ENCODE results near the gene BLVRA.

GRCh38 chr7:43716598-43716997 is 41.9 kb upstream of the BLVRA start:
- TF ChIP-seq CTCF (IDR thresholded peaks at IDR 0.05) (no peak), POLR2A (IDR thresholded peaks at IDR 0.05) (no peak), POLR2AphosphoS5 (IDR thresholded peaks at IDR 0.05) (no peak)

Measured in upper lobe of left lung (tissue), 4 donors.